IMR-90 (cell line): ENCODE measurements around the gene C2orf68. TPM values are rescaled to one million over a fixed set of nuclear protein-coding genes. Genes with fewer than 3 reads are reported as not detected.

Experiments used
- ATAC-seq: fragments of 200-7000 bp; cut with Tn5 transposase; 2 replicates; pipeline ENCODE4 v1.9.1; 2020; ENCODE audit warnings: low read depth, mild to moderate bottlenecking, moderate library complexity
- BruUV-seq: library from RNA; stranded (reverse); fragments of 400-500 nt; replicated peaks from 2 replicates; lab custom pipeline; 2021; lab: Mats Ljungman, UMichigan
- CTCF ChIA-PET: fragments of 300-600 bp; formaldehyde crosslinking; extraction: SDS; loops from one replicate; lab custom pipeline; 2021; ENCODE audit warnings: antibody characterized with exemption; lab: Yijun Ruan, JAX
- POLR2A ChIA-PET: fragments of 300-600 bp; sonication (Branson Sonifier 250); formaldehyde crosslinking; loops from one replicate; lab custom pipeline; 2022; ENCODE audit warnings: antibody characterized with exemption; ENCODE audit not compliant: unreplicated experiment; lab: Charles Lee
- DNase-seq: peaks from one replicate; pipeline ENCODE4 v3.0.0; 2013
- H2AFZ ChIP-seq: replicated peaks from 2 replicates; pipeline ENCODE3; 2013; ENCODE audit warnings: low read length, mild to moderate bottlenecking; ENCODE audit not compliant: poor library complexity
- H2AK5ac ChIP-seq: 2 replicates; pipeline ENCODE4 v1.6.1; 2013; ENCODE audit warnings: low read depth, low read length, inconsistent platforms
- H2AK9ac ChIP-seq: replicated peaks from 2 replicates; pipeline ENCODE3; 2013; ENCODE audit warnings: mild to moderate bottlenecking, low read depth, low read length, moderate library complexity; ENCODE audit not compliant: poor library complexity
- H2BK120ac ChIP-seq: 2 replicates; pipeline ENCODE4 v1.6.1; 2013; ENCODE audit warnings: low read depth, low read length, inconsistent platforms
- H2BK15ac ChIP-seq: 3 replicates; pipeline ENCODE4 v1.6.1; 2013; ENCODE audit warnings: low read depth, low read length, inconsistent platforms
- H2BK20ac ChIP-seq: 2 replicates; pipeline ENCODE4 v1.6.1; 2013; ENCODE audit warnings: low read depth, mild to moderate bottlenecking, inconsistent platforms, low read length, moderate library complexity
- H2BK5ac ChIP-seq: 2 replicates; pipeline ENCODE4 v1.6.1; 2013; ENCODE audit warnings: mild to moderate bottlenecking, low read depth, low read length, inconsistent platforms; ENCODE audit not compliant: poor library complexity, severe bottlenecking
- H3K14ac ChIP-seq: replicated peaks from 2 replicates; pipeline ENCODE4 v1.6.1; 2013; ENCODE audit warnings: low read depth, low read length, inconsistent platforms
- H3K18ac ChIP-seq: 2 replicates; pipeline ENCODE4 v1.6.1; 2013; ENCODE audit warnings: low read depth, low read length, control low read depth
- H3K23ac ChIP-seq: 2 replicates; pipeline ENCODE4 v1.6.1; 2013; ENCODE audit warnings: low read depth, low read length, inconsistent platforms
- H3K27ac ChIP-seq: 2 replicates; pipeline ENCODE4 v1.5.1; 2013; ENCODE audit warnings: mild to moderate bottlenecking, control low read depth, low read length; ENCODE audit not compliant: insufficient read depth
- H3K27me3 ChIP-seq: 2 replicates; pipeline ENCODE4 v1.6.1; 2013; ENCODE audit warnings: low read length; ENCODE audit not compliant: control insufficient read depth, insufficient read depth
- H3K36me3 ChIP-seq: 2 replicates; pipeline ENCODE4 v1.6.1; 2013; ENCODE audit warnings: low read length, mixed read lengths; ENCODE audit not compliant: control insufficient read depth, insufficient read depth
- H3K4ac ChIP-seq: 2 replicates; pipeline ENCODE4 v1.6.1; 2013; ENCODE audit warnings: low read depth, low read length, inconsistent platforms
- H3K4me1 ChIP-seq: 2 replicates; pipeline ENCODE4 v1.6.1; 2013; ENCODE audit warnings: low read length, mixed read lengths; ENCODE audit not compliant: control insufficient read depth, insufficient read depth
- H3K4me2 ChIP-seq: 2 replicates; pipeline ENCODE4 v1.6.1; 2013; ENCODE audit warnings: low read depth, mild to moderate bottlenecking, control low read depth, low read length, moderate library complexity
- H3K4me3 ChIP-seq: 2 replicates; pipeline ENCODE4 v1.5.1; 2013; ENCODE audit warnings: low read depth, mild to moderate bottlenecking, control low read depth, low read length, moderate library complexity; ENCODE audit not compliant: insufficient read depth
- H3K56ac ChIP-seq: 2 replicates; pipeline ENCODE4 v1.6.1; 2013; ENCODE audit warnings: low read length, inconsistent platforms; ENCODE audit not compliant: insufficient read depth; ENCODE audit errors: extremely low read depth
- H3K79me1 ChIP-seq, 2 experiments: 2 replicates each; pipeline ENCODE4 v1.6.1; 2013; ENCODE audit warnings: low read length in 2 of 2, inconsistent platforms in 1 of 2, low read depth in 1 of 2
- H3K9ac ChIP-seq: 2 replicates; pipeline ENCODE4 v1.6.1; 2013; ENCODE audit warnings: low read depth, low read length, control low read depth
- H3K9me1 ChIP-seq: 2 replicates; pipeline ENCODE4 v1.6.1; 2013; ENCODE audit warnings: low read length, inconsistent platforms; ENCODE audit not compliant: insufficient read depth
- H3K9me3 ChIP-seq: 2 replicates; pipeline ENCODE4 v1.6.1; 2013; ENCODE audit warnings: low read length; ENCODE audit not compliant: control insufficient read depth, insufficient read depth
- H4K20me1 ChIP-seq: 2 replicates; pipeline ENCODE4 v1.6.1; 2013; ENCODE audit warnings: low read length, inconsistent platforms; ENCODE audit not compliant: insufficient read depth
- H4K5ac ChIP-seq: 2 replicates; pipeline ENCODE4 v1.6.1; 2013; ENCODE audit warnings: mild to moderate bottlenecking, low read depth, low read length, control low read depth
- H4K8ac ChIP-seq, 2 experiments: 2 replicates each; pipeline ENCODE4 v1.6.1; 2013; ENCODE audit warnings: low read depth in 2 of 2, low read length in 2 of 2, control low read depth in 1 of 2, inconsistent platforms in 1 of 2
- H4K91ac ChIP-seq: 2 replicates; pipeline ENCODE4 v1.6.1; 2013; ENCODE audit warnings: low read depth, low read length, inconsistent platforms; ENCODE audit not compliant: insufficient read depth
- CEBPB ChIP-seq: IDR thresholded peaks from 2 replicates; pipeline ENCODE4 v1.6.1; 2012; ENCODE audit warnings: low read depth, low read length, improper control_type of control experiment
- FOS ChIP-seq: fragments of 150-350 bp; IDR thresholded peaks from 2 replicates; pipeline ENCODE4 v1.6.1; 2016; ENCODE audit warnings: low read depth, low read length
- MAZ ChIP-seq: IDR thresholded peaks from 2 replicates; pipeline ENCODE4 v1.6.1; 2012; ENCODE audit warnings: low read depth, mild to moderate bottlenecking, low read length, improper control_type of control experiment, moderate library complexity, borderline replicate concordance
- MXI1 ChIP-seq: IDR thresholded peaks from 2 replicates; pipeline ENCODE4 v1.6.1; 2012; ENCODE audit warnings: low read depth, mild to moderate bottlenecking, low read length, moderate library complexity, borderline replicate concordance
- WGBS, 2 experiments: methylation state at CpG; one replicate each; pipeline versions ENCODE4 v1.1.5 to v1.1.7; 2013; ENCODE audit warnings: missing lambda C conversion rate in 2 of 2; ENCODE audit not compliant: insufficient read length in 1 of 2; ENCODE audit errors: extremely low coverage in 2 of 2; 5-methylcytosine and 5-hydroxymethylcytosine counted together
- dilution Hi-C: fragments of 300-500 bp; cut with HindIII; formaldehyde crosslinking; loops from one replicate; pipeline ENCODE4 v1.14.3; 2018; ENCODE audit warnings: low sequenced_read_pairs; ENCODE audit not compliant: unreplicated experiment
- in situ Hi-C: fragments of 300-500 bp; cut with MboI; formaldehyde crosslinking; loops from 3 replicates; pipeline ENCODE4 v1.14.3; 2019; ENCODE audit warnings: low sequenced_read_pairs, inconsistent platforms, mixed read lengths
- intact Hi-C: fragments of 100-400 bp; cut with micrococcal nuclease; formaldehyde crosslinking; loops from 2 replicates; pipeline ENCODE4 v1.10.0; 2022
- polyA plus RNA-seq, 3 experiments: library from polyadenylated mRNA; depleted of rRNA; stranded (reverse); fragments of >200 nt; gene quantifications; 2 replicates each; pipeline ENCODE4 v1.2.3, GENCODE V29; 2012; ENCODE audit warnings: low replicate concordance in 1 of 3
- total RNA-seq: library from RNA; depleted of rRNA; stranded (reverse); fragments of >200 nt; gene quantifications from 2 replicates; pipeline ENCODE4 v1.2.3, GENCODE V29; 2012

The C2orf68 gene
- total and polyA plus RNA-seq, 2 of the 4 experiments (the other 2 are of a cell fraction) = 6.8 to 10.1 TPM

DNA sequence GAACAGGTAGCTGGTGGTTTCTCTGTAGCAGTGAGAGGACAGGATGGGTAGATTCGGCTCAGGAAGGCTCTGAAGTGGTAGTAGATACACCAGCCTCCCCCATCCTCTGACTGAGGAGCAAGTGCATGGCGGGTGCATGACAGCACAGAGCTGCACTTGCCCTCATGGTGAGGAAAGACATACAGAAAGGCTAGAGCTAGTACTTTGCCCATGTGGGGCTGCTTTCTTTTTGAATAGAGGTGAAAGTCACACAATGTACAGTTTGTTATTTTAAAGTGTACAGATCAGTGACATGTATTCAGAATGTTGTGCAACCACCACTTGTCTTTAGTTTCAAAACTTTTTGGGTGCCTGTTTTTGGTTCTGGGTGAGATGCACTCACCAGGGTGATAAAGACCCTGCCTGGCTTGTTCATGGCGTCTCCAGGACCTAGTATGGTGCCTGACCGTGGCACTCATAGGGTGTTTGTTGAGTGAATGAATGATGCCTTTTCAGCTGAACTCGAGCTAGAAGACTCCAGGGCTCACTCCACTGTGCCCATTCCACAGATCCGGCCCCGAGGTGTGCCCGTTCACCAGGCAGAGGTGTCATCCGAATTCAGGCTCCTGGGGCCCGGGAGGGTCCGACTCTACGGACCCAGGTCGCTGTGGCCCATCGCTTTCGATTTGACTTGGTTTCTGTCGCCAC lies 28.1 kb downstream of the C2orf68 start:
- Histone ChIP-seq H3K23ac (peak overlapping the region; percentile 87), H2BK120ac (peak overlapping the region; percentile 91), H3K9me3 (no peaks in the 10 kb centered on the region), H4K8ac (peak overlapping the region; percentile 42 to 90), H2BK20ac (peak overlapping the region; percentile 89), H3K4me2 (peak overlapping the region; percentile 87), H3K14ac (peak overlapping the region; percentile 88), H3K4me3 (peak overlapping the region; percentile 50), H3K79me1 (peaks cover 6 to 35% of the 10 kb centered on the region in 2 experiments; a peak in 2 of 4 replicates), H2BK15ac (peak overlapping the region; percentile 73; the same call in 1 of the 3 replicates), H4K5ac (peak overlapping the region; percentile 99), H4K20me1 (no peaks in the 10 kb centered on the region), H3K27me3 (no peaks in the 10 kb centered on the region), H3K4me1 (peaks cover 28% of the 10 kb centered on the region), H3K56ac (no peak overlapping the region; the same call in 1 of the 2 replicates), H2AFZ (peak overlapping the region; percentile 94), H2AK9ac (peak overlapping the region; percentile 45), H4K91ac (peak overlapping the region; percentile 92), H3K36me3 (no peaks in the 10 kb centered on the region), H3K18ac (peak overlapping the region; percentile 62), H3K9ac (peak overlapping the region; percentile 69), H2AK5ac (peak overlapping the region; percentile 83), H3K27ac (peak overlapping the region; percentile 72), H3K4ac (peak overlapping the region; percentile 95), H2BK5ac (peak overlapping the region; percentile 38), H3K9me1 (peaks cover 16% of the 10 kb centered on the region)
- intact Hi-C loops = loop anchor here (2.0 kb wide), 1 partner anchor 23 kb away; the partner anchor contains the start of gene GGCX
- WGBS, 2 experiments = 40% methylated on average over 1 of the region's 16 CpGs; no CpG with 5 or more reads in 1 of the 2 experiments
- no TSS peak for BruUV-seq
- in situ Hi-C loops = no loop called here
- dilution Hi-C loops = no loop called here
- TF ChIP-seq FOS = no peak
- no peak for TF ChIP-seq MAZ
- peak; percentile 81 for TF ChIP-seq CEBPB
- no peak for TF ChIP-seq MXI1
- ATAC-seq (no peak; the same call in 1 of the 2 replicates), DNase-seq (no peak)
- CTCF ChIA-PET = interaction anchor here (0.6 kb wide), 1 partner anchor 14 kb away, joined by 3 read pairs; no protein-coding TSS in a partner anchor
- POLR2A ChIA-PET = interaction anchor here (0.6 kb wide), 1 partner anchor 280 kb away, joined by 5 read pairs; no protein-coding TSS in a partner anchor
